WTC11 (cell line): Measurements from ENCODE around the gene TTLL5. TPM values are rescaled to one million over a fixed set of nuclear protein-coding genes. Genes with fewer than 3 reads are reported as not detected.

Source experiments
- ATAC-seq: fragments of 200-7000 bp; cut with Tn5 transposase; 2 replicates; pipeline ENCODE4 v1.10.0; 2021; ENCODE audit warnings: mild to moderate bottlenecking, moderate library complexity
- CTCF ChIA-PET: fragments of 300-600 bp; sonication (Branson Sonifier 250); formaldehyde crosslinking; loops from one replicate; lab custom pipeline; 2021; ENCODE audit warnings: antibody characterized with exemption; lab: Charles Lee
- POLR2A ChIA-PET: fragments of 350-600 bp; sonication (Branson Sonifier 250); formaldehyde crosslinking; loops from one replicate; lab custom pipeline; 2021; ENCODE audit warnings: antibody characterized with exemption; lab: Charles Lee
- DNase-seq: peaks from one replicate; pipeline ENCODE4 v3.0.0; 2021; ENCODE audit warnings: low spot score
- H3K27ac Mint-ChIP-seq: 2 replicates; pipeline ENCODE4 v1.8.0; 2021; ENCODE audit warnings: mixed read lengths
- H3K27me3 Mint-ChIP-seq: 2 replicates; pipeline ENCODE4 v1.8.0; 2021; ENCODE audit warnings: low read depth, mild to moderate bottlenecking, moderate library complexity, mixed read lengths
- H3K36me3 Mint-ChIP-seq: 2 replicates; pipeline ENCODE4 v1.8.0; 2021; ENCODE audit warnings: mixed read lengths
- H3K4me1 Mint-ChIP-seq: 2 replicates; pipeline ENCODE4 v1.8.0; 2022; ENCODE audit warnings: mixed read lengths
- H3K4me3 Mint-ChIP-seq: 2 replicates; pipeline ENCODE4 v1.8.0; 2021; ENCODE audit warnings: mild to moderate bottlenecking, moderate library complexity, mixed read lengths
- H3K9me3 Mint-ChIP-seq: 2 replicates; pipeline ENCODE4 v1.8.0; 2021; ENCODE audit warnings: mixed read lengths
- AR ChIP-seq: fragments of 250-450 bp; sonication (Bioruptor Pico); IDR thresholded peaks from 2 replicates; pipeline ENCODE4 v1.9.0; 2021; ENCODE audit warnings: mild to moderate bottlenecking
- E2F1 ChIP-seq: sonication (generic); formaldehyde crosslinking; IDR thresholded peaks from 2 replicates; pipeline ENCODE4 v1.8.0; 2022; ENCODE audit warnings: mild to moderate bottlenecking, missing genetic modification reagents
- ERG ChIP-seq: fragments of 250-450 bp; sonication (Bioruptor Pico); IDR thresholded peaks from 2 replicates; pipeline ENCODE4 v1.8.0; 2021; ENCODE audit warnings: mild to moderate bottlenecking
- HMGXB4 ChIP-seq: sonication (generic); formaldehyde crosslinking; IDR thresholded peaks from 2 replicates; pipeline ENCODE4 v1.8.1; 2023; ENCODE audit warnings: mild to moderate bottlenecking, moderate library complexity, missing genetic modification reagents
- MXD4 ChIP-seq: fragments of 250-450 bp; sonication (Bioruptor Pico); IDR thresholded peaks from 2 replicates; pipeline ENCODE4 v1.8.0; 2021; ENCODE audit warnings: mild to moderate bottlenecking, moderate library complexity, borderline replicate concordance
- NR1H2 ChIP-seq: sonication (generic); formaldehyde crosslinking; IDR thresholded peaks from 2 replicates; pipeline ENCODE4 v1.9.0; 2021; ENCODE audit warnings: mild to moderate bottlenecking, moderate library complexity, missing genetic modification reagents
- NR2C2 ChIP-seq: sonication (generic); formaldehyde crosslinking; IDR thresholded peaks from 2 replicates; pipeline ENCODE4 v1.8.0; 2022; ENCODE audit warnings: mild to moderate bottlenecking, missing genetic modification reagents
- NR3C1 ChIP-seq: sonication (generic); formaldehyde crosslinking; conservative IDR thresholded peaks from 2 replicates; pipeline ENCODE4 v1.8.1; 2023; ENCODE audit warnings: low read depth, mild to moderate bottlenecking, missing genetic modification reagents
- SOX15 ChIP-seq: fragments of 250-450 bp; sonication (Bioruptor Pico); IDR thresholded peaks from 2 replicates; pipeline ENCODE4 v1.9.0; 2021; ENCODE audit warnings: mild to moderate bottlenecking
- ZNF263 ChIP-seq: sonication (generic); formaldehyde crosslinking; IDR thresholded peaks from 2 replicates; pipeline ENCODE4 v1.8.1; 2022; ENCODE audit warnings: low read depth, mild to moderate bottlenecking, moderate library complexity, missing genetic modification reagents
- ZNF532 ChIP-seq: fragments of 250-450 bp; sonication (Bioruptor Pico); IDR thresholded peaks from 2 replicates; pipeline ENCODE4 v1.9.0; 2021; ENCODE audit warnings: mild to moderate bottlenecking, borderline replicate concordance
- ZNF671 ChIP-seq: fragments of 250-450 bp; sonication (Bioruptor Pico); IDR thresholded peaks from 2 replicates; pipeline ENCODE4 v1.8.0; 2021; ENCODE audit warnings: mild to moderate bottlenecking
- total RNA-seq: library from RNA; stranded (reverse); gene quantifications from 3 replicates; pipeline ENCODE4 v1.2.3, GENCODE V29; 2021

TTLL5 gene
- total RNA-seq, 1 experiment from 2014 or later, result 39.6 TPM

GRCh38 chr14:75720842-75721498, 59.9 kb downstream of the TTLL5 start (continued):
- TF ChIP-seq SOX15 (CRISPR knock-in tag) (no peak), E2F1 (CRISPR knock-in tag) (no peak), NR1H2 (CRISPR knock-in tag) (no peak), ZNF263 (CRISPR knock-in tag) (no peak), NR2C2 (CRISPR knock-in tag) (no peak)

GRCh38 chr14:75723716-75724115, 62.7 kb downstream of the TTLL5 start:
- Mint-ChIP-seq H3K4me1 (no peaks in the 10 kb centered on the region), H3K9me3 (peaks cover 15% of the 10 kb centered on the region), H3K4me3 (no peak overlapping the region), H3K27ac (no peak overlapping the region), H3K36me3 (peaks cover 53% of the 10 kb centered on the region), H3K27me3 (no peaks in the 10 kb centered on the region)
- TF ChIP-seq HMGXB4 (CRISPR knock-in tag), result no peak
- no peak for TF ChIP-seq ERG (CRISPR knock-in tag)
- no peak for TF ChIP-seq MXD4 (CRISPR knock-in tag)
- TF ChIP-seq ZNF671, result no peak
- TF ChIP-seq NR3C1, result no peak
- TF ChIP-seq ZNF532 (CRISPR knock-in tag), result no peak
- TF ChIP-seq AR (CRISPR knock-in tag), result no peak
- ChIA-PET POLR2A (no interaction called here), CTCF (interaction anchor here (1.6 kb wide), 1 partner anchor 15 kb away, joined by 7 read pairs; no protein-coding TSS in a partner anchor)
- ATAC-seq, result no peak
- no peak for DNase-seq
